Kidney (tissue), 14 donors: ENCODE results near the gene PSTPIP2. TPM values are rescaled to one million over a fixed set of nuclear protein-coding genes. Genes with fewer than 3 reads are reported as not detected.

ENCODE experiments used
- DNase-seq, 5 donors: peaks; one replicate each; pipeline ENCODE4 v3.0.0-alpha.2; 2013 to 2020
- FAIRE-seq: peaks from 2 replicates; lab custom pipeline; 2012; peaks lifted over from hg19 to GRCh38; lab: Jason Lieb, UNC
- H3K27ac ChIP-seq, 2 donors: one replicate each; pipeline ENCODE4 v1.7.0; 2013; ENCODE audit warnings: low read depth in 2 of 2, low read length in 2 of 2, inconsistent platforms in 1 of 2
- H3K27me3 ChIP-seq: one replicate; pipeline ENCODE4 v1.7.1; 2013; ENCODE audit warnings: low read length, inconsistent platforms; ENCODE audit not compliant: control insufficient read depth, insufficient read depth
- H3K36me3 ChIP-seq, 3 donors: one replicate each; pipeline versions ENCODE4 v1.7.0 to v1.7.1; 2013; ENCODE audit warnings: low read length in 3 of 3, control low read depth in 1 of 3, inconsistent platforms in 1 of 3; ENCODE audit not compliant: insufficient read depth in 3 of 3, control insufficient read depth in 2 of 3
- H3K4me1 ChIP-seq, 3 donors: one replicate each; pipeline versions ENCODE4 v1.7.0 to v1.7.1; 2013; ENCODE audit warnings: low read length in 3 of 3, inconsistent platforms in 1 of 3, low read depth in 1 of 3; ENCODE audit not compliant: control insufficient read depth in 2 of 3, insufficient read depth in 2 of 3
- H3K4me3 ChIP-seq, 3 donors: one replicate each; pipeline versions ENCODE4 v1.7.0 to v1.8.1; 2013; ENCODE audit warnings: low read length in 3 of 3, control low read depth in 1 of 3, inconsistent platforms in 1 of 3
- H3K9ac ChIP-seq, 3 donors: one replicate each; pipeline versions ENCODE4 v1.7.0 to v1.7.1; 2013; ENCODE audit warnings: low read length in 3 of 3, control low read depth in 1 of 3, inconsistent platforms in 1 of 3
- H3K9me3 ChIP-seq, 3 donors: one replicate each; pipeline versions ENCODE4 v1.7.0 to v1.7.1; 2013; ENCODE audit warnings: low read length in 3 of 3, control low read depth in 1 of 3, inconsistent platforms in 1 of 3; ENCODE audit not compliant: control insufficient read depth in 2 of 3, insufficient read depth in 1 of 3
- intact Hi-C: fragments of 100-400 bp; cut with DNase I; formaldehyde crosslinking; loops from one replicate; pipeline ENCODE4 v1.11.1; 2022
- polyA plus RNA-seq: library from polyadenylated mRNA; stranded (reverse); fragments of 350-450 nt; fragmentation: Illumina TruSeq; extraction: RNeasy Lipid Tissue Mini Kit (QIAGEN cat#74804); gene quantifications from one replicate; pipeline ENCODE4 v1.2.3, GENCODE V29; 2014; ENCODE audit warnings: low read depth, low replicate concordance; ENCODE audit not compliant: insufficient read depth
- total RNA-seq: library from RNA; stranded (reverse); fragmentation: NEBNext Ultra II Directional; extraction: Animal tissue kit (Norgen Biotek cat#: 25700); gene quantifications from one replicate; pipeline ENCODE4 v1.2.1, GENCODE V29; 2021
- TF ChIP-seq, protein P1 (sequence below): IDR thresholded peaks from 3 replicates; pipeline ENCODE4 v1.5.1; 2012; ENCODE audit warnings: mild to moderate bottlenecking, moderate library complexity, borderline replicate concordance; ENCODE audit not compliant: insufficient read depth; ENCODE audit errors: extremely low read depth
- donor health status: control.
- donor health status: control.
- donor health status: control.
- donor health status: control.
- donor health status: control.
- donor health status: DM: yes; HTN: yes; CAD: no.
- donor health status: Normal renal cell carcinoma (clear cell type).

PSTPIP2 gene
- total and polyA plus RNA-seq, 2 donors from 2014 or later, result 1.3 to 11.1 TPM

DNA sequence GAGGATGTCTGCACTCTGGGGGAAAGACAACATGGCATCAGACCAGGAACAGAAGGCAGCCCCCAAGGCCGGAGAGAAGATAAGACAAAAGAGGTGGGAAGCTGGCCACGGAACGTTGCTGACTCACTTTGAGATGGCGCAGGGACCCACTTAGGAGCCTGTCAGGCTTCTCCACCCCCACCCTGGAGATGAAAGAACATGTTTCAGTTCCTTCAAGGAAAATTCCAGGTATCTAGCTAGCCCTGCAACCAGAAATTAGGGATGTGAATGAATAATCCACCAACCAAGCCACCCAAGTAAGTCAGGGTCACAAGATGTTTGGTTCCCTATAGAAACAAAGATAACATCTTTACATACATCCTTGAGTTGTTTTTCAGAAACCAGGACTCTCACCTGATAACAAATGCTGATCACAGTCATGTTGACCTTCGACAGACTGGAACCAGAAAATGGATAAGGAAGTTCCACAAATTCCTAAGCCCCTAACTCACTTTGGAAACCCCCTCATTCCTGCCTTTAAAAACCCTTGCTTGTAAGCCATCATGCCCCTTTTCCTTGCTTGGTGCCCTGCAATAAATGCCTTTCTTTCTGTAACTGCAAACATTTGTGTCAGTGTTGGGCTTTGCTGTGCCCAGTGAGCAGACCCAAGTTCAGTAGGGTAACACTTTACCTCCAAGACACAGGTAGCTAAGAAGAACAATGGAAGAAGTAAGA lies 31.9 kb downstream of the PSTPIP2 start:
- DNase-seq, result no peak
- no peaks in the 10 kb centered on the region for H3K4me1 ChIP-seq
- no peaks in the 10 kb centered on the region for H3K36me3 ChIP-seq
- H3K9ac ChIP-seq, result no peak overlapping the region
- H3K27me3 ChIP-seq, result no peaks in the 10 kb centered on the region
- no peak overlapping the region for H3K4me3 ChIP-seq
- H3K27ac ChIP-seq, result no peak overlapping the region
- TF ChIP-seq, protein P1, sequence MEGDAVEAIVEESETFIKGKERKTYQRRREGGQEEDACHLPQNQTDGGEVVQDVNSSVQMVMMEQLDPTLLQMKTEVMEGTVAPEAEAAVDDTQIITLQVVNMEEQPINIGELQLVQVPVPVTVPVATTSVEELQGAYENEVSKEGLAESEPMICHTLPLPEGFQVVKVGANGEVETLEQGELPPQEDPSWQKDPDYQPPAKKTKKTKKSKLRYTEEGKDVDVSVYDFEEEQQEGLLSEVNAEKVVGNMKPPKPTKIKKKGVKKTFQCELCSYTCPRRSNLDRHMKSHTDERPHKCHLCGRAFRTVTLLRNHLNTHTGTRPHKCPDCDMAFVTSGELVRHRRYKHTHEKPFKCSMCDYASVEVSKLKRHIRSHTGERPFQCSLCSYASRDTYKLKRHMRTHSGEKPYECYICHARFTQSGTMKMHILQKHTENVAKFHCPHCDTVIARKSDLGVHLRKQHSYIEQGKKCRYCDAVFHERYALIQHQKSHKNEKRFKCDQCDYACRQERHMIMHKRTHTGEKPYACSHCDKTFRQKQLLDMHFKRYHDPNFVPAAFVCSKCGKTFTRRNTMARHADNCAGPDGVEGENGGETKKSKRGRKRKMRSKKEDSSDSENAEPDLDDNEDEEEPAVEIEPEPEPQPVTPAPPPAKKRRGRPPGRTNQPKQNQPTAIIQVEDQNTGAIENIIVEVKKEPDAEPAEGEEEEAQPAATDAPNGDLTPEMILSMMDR, result no peak
- intact Hi-C loops, result no loop called here
- no peaks in the 10 kb centered on the region for H3K9me3 ChIP-seq
- FAIRE-seq, result no peak

DNA sequence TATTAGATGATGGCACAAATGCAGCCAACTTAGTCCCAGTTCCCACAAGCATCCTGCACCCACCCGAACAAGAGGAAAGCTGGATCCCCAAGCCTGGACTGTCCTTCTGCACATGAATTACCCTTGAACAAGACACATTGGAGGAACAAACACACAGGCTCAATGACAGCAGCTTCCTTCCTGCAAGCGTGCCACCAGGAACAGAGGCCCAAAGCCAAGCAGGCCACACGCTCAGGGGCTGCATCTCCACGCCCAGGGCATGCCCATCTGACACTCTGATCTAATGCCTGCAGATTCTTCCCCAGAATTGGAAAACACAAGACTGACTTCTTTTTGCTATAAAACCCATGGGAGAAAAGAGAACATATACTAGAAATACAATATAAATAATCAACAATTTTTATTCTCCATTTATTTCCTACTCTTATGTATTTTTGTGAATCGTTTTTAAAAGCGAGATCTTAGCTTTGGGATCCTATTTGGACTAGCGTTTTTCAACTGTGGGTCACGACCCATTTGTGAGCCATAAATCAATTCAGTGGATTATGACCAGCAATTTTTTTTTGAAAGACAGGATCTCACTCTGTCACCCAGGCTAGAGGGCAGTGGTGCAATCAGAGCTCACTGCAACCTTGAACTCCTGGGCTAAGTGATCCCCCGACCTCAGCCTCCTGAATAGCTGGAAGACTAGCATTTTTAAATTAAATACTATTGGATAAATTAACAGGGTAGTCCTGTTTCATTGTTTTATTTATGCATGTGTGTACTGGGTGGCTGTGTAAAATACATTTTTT lies 34.4 kb downstream of the PSTPIP2 start:
- Histone ChIP-seq H3K4me3 (no peak overlapping the region), H3K4me1 (no peaks in the 10 kb centered on the region), H3K27ac (no peak overlapping the region), H3K27me3 (no peaks in the 10 kb centered on the region), H3K9ac (no peak overlapping the region), H3K36me3 (no peaks in the 10 kb centered on the region), H3K9me3 (no peaks in the 10 kb centered on the region)
- TF ChIP-seq, protein P1, result no peak
- FAIRE-seq (no peak), DNase-seq (no peak)
- intact Hi-C loops, result no loop called here

DNA sequence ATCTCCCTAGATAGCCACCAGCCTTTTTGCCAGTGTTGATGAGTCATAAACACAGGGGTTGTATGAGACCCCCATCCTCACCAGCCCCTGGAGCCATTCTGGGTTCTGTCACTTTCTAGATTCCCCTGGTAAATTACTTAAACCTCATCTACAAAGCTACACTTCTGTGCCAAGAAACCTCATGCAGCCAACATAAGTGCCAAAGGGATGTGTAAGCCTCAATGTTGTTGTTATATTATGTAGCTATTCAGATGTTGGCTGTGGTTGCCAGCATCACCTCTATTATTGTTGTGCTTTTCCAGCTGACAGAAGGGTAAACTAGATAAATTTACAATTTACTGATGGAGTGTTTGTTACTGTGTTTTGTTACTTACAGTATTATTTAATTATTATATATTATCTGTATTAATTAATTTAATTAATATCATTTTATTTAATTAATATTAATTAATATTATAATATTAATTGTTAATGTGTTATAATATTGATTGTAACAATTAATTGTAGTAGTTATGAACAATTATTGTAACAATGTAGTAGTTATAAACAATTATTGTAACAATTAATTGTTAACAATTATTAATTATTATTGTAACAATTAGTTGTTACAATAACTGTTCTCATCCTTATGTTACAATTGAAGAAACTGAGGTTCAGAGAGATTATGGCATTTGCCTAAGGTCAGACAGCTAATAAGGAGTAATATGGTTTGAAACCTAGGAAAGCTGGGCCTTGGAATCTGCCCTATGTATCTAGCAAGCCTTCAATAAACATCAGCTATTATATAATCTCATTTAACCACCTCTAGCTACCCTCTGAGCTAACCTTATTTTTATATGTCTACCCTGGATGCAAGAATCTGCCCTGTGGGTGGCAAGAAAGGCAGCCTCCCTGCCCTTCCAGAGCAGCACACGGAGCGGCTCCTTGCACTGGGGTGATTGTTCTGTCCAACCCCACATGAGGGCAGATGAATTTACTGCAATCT lies 36.1 kb downstream of the PSTPIP2 start:
- Histone ChIP-seq H3K4me3 (no peak overlapping the region), H3K9me3 (no peaks in the 10 kb centered on the region), H3K27ac (no peak overlapping the region), H3K27me3 (no peaks in the 10 kb centered on the region), H3K36me3 (no peaks in the 10 kb centered on the region), H3K9ac (no peak overlapping the region), H3K4me1 (no peaks in the 10 kb centered on the region)
- DNase-seq, result no peak
- FAIRE-seq, result peak; percentile 94
- intact Hi-C loops, result no loop called here
- TF ChIP-seq, protein P1, result no peak
